ENCODE results near the gene ADGRD1. TPM values are rescaled to one million over a fixed set of nuclear protein-coding genes. Genes with fewer than 3 reads are reported as not detected.
"Not testable (repeated sequence)": the region's sequence is repeated elsewhere in the genome, so short reads cannot be mapped to it uniquely, and the experiment has no call there.

ADGRD1 gene
- total RNA-seq, 1 donor from 2014 or later = 0.26 TPM

DNA sequence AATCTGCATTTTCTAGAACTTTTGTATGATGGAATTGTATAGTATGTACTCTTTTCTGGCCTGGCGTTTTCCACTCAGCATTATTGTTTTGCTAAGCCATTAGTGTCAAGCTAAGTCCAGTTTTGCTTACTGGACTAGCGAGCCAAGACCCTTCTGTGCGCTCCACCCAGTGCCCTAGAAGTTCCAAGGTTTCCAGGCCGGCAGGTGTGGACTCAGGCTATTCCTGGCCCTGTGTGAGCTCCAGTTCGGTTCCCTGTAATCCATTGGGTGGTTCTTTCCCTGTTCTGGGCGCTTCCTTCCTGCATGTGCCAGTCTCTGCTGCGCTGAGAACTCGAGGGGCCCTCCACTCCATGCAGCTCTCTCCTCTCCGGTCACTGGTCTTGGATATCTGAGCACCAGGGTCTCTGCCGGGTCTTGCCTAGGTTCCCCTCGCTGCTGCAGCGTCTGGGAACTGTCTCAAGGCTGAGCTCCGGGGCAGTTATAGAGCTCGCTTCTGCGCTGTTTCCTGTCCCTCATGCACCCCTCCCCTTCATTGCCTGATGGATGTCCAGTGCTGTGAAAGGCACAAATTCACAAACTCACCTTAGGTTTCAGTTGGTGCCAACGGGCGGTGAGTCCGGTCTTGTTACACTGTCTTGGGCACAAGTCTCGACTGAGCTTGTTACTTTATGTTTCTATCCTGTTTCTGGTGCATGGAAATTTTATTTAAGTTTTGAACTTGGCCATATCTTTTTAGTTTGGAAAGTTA lies 100.8 kb downstream of the ADGRD1 start:
- no peak for DNase-seq (ENCODE audit: low read depth in 2 of 2)

DNA sequence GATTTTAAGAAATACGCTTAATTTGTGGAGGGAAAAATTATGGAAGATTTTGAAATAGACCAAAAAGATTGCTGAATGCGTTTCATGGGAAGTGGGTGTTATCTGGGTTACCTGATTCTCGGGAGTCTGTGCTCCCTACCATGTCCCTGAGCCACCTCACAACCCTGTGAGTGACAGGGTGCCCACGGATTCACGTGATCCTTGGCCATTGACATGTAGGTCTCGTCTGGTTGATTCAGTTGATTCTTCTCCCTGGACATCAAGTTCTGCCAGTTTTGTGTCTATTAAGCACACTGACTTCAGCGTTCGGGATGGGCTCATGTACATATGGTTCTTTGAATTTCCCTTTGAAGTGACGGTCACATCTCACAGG lies 101.4 kb downstream of the ADGRD1 start:
- no peak for DNase-seq (ENCODE audit: low read depth in 2 of 2)

DNA sequence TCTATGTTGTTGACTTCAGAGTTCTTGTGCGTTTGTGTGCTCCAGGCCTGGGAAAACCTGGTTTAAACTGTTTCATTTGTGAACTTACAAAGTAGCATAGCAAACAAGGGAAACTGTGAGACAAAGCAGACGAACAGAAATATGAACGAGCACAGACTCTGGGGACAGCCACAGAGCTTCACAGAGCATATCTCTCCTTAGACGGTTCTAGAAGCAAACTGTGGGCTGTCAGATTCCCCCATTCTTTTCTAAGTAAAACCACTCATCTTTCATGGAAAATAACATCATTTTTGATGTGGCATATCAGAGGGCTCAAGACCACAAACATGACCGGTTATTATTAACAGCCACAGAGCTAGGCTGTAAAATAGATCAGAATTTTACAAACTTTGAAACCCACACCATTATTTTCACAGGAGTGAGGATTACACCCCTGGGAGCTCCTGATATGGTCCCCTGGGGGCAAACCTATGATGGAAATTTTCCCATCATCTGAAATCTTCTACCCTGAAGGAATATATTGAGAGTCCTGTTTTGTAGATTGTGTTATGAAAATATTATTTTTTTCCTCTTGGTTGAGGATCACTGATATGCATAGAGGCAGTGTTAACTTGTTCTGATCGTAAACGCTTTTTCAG lies 102.0 kb downstream of the ADGRD1 start:
- no peak for DNase-seq (ENCODE audit: low read depth in 2 of 2)

DNA sequence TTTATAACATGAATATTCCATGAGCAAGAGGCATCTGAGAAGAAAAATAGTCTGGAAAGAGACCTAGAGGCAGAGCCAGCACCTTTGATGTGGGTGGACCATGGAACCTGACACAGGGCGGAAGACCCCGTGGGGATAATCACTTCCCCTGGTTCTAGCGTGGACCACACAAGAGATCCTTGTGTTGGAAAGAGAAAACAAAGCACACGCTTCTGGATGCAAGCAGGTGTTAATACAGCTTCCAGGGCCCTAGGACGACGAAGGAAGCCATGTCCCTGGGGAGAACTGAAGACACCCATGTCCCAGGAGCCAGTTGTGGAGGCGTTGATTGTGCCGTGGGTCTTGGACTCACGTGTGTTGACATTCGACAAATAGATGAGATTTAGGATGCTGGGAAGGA lies 102.9 kb downstream of the ADGRD1 start:
- no peak for DNase-seq (ENCODE audit: low read depth in 2 of 2)

DNA sequence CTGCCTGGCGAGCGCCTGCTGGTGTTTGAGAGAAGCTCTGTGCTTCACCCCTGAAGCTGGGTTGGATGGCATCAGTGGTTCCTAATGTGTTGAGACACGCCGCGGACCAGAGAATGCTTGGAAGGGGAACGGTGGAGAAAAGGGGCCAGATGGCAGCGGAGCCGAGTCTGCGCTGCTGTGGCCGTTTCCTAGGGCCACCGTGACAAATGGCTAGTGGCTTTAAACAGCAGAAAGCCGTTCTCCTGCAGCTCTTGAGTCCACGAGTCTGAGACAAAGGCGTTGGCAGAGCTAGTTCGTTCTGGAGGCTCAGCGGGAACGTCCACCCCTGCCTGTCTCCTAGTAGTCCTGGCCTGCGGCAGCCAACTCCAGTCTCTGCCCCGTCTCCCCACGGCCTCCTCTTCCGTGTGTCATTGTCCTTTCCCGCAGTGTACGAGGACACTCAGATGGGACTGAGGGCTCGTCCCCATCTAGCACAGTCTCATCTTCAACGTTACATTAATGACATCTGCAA lies 103.6 kb downstream of the ADGRD1 start:
- DNase-seq (ENCODE audit: low read depth in 2 of 2) = no peak

DNA sequence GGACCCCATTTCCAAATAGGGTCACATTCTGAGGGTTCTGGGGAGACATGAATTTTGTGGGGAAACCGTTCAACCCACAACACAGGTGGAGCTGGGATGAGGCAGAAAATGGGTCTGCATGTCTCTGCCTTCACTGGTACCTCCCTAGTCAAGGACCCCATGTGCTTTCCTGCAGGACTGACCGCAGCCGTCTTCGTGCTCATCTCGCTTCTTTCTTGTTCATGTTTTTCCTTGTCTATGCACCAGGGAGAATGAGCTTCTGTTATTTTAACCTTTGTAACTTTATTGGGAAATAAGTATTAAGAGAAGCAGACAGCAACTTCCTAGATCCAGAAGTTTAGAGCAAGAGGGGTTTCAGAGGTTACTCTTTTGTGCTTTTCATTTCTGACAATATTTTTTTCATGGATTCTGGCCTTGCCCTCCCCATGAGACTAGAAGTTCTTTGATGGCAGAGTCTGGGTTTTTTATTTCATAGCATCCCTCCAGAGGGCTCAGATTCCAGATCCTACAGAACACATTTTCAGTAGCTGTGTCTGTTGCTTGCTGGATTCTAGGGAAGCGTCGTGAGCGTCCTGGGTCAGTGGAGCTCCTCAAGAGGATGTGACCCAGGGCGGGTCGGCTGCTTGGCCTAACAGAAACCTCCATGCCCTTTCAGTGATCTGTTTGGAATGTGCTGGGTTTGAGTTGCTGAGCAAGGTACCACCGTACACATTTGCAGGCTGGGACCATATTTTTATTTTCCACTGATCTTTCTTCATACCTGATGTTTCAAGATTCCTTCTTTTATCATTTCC lies 104.2 kb downstream of the ADGRD1 start:
- no peak for DNase-seq (ENCODE audit: low read depth in 2 of 2)

DNA sequence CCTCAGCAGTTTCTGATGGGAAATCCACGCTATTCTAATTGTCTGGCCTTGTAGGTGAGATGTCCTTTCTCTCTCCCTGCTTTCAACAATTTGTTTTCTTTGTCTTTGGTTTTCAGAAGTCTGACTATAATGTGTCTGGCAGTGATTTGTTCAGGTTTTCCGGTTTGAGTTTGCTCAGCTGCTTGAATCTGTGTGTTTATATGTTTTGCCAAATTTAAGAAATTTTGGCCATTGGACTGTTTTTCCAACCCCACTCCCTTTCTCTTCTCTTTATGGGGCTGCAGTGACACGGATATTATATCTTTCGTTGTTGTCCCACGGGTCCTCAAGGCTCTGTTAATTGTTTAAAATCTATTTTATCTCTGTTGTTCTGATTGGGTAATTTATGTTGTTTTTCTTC lies 105.0 kb downstream of the ADGRD1 start:
- peak; percentile 30 to 83 for DNase-seq (ENCODE audit: low read depth in 2 of 2)

DNA sequence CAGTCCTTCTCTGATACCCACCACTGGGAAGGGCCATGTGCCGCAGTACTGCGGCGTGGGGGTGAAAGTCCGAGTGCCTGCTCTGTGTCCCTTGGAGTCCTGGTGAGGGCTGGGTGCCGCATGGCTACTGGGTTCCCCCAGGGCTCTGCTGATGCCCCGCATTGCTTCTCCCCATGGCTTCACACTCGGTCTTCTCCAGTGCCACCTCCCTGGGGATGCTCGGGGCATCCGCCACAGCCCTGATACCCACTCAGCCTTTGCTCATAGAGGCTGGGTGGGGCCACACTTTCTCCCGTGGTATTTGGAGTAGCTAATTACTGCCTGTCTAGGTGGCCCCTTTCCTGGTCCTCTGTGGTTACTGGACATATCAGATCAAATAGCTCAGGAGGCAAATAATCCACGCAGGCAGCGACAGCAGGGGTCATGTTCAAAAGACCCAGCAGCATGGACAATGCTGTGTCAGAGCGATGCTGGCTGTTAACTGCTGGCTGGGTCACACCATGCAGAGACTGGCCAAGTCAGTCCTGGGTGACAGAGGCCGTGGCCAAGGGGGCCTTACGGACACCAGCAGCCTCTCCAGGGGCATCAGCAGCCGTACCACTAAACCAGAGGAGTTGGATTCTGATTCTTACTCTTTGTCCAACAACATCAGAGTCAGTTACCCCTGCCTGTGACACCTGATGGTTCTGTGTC lies 106.5 kb downstream of the ADGRD1 start:
- no peak for DNase-seq (ENCODE audit: low read depth in 2 of 2)

DNA sequence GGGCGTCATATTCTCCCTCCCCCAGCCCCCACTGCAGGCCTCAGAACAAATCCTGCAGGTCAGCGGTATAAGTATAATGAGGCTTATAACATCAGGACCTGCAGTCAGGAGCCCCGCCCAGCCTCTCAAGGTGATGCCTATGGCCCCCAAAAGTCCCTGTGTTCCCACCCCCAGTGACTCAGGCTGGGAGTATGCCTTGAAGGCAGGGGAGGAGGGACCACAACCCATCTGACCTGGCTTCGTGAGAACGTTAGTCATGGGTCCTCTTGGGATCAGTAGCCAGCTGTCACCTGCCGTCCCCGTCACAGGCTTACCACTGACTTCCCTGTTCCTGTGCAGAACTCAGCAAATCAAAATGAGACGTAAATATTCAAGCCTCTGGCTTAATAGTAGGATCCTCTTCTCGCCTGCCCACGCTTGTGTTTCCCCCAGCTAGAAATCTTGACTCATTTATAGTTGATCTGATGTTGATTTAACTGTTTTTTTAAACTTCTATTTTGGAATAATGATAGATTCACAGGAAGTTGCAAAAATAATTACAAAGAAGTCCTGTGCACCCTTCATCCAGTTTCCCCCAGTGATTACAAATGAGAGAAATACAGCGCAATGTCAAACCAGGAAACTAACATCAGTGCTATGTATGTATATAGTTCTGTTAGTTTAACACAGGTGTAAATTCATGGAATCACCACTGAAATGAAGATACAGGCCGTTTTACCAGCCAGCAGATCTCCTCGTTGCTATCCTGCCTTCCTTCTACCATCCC lies 107.5 kb downstream of the ADGRD1 start:
- no peak for DNase-seq (ENCODE audit: low read depth in 2 of 2)

DNA sequence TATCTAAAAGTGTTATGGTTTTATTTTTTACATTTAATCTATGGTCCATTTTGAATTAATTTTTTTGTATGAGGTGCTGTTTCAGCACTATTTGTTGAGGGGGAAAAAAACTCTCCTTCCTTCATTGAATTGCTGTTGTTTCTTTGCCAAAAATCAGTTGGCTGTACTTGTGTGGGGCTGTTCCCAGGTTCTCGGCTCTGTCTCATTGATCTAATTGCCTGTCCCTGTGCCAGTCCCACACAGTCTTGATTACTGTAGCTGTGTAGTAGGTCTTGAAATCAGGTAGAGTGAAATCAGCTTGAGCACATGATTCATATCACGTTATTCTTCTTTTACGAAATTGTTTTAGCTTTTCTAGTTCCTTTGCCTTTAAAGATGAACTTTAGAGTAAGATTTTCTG lies 109.7 kb downstream of the ADGRD1 start:
- DNase-seq (ENCODE audit: low read depth in 2 of 2) = no peak

DNA sequence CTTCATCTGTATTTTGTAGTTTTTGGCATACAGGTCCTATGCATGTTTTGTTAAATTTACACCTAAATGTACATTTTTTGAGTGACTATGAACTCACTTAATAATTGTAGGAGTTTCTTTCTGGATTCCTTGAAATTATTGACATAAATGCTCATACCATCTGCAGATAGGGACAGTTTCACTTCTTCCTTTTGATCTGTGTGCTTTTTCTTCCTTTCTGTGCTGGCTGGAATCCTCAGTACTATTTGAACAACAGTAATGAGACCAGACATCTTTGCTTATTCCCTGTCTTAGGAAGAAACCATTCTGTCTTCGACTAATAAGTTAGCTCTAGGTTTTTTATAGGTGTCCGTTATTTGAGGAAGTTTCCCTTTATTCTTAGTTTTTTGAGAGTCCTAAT lies 110.3 kb downstream of the ADGRD1 start:
- DNase-seq (ENCODE audit: low read depth in 2 of 2) = no peak

DNA sequence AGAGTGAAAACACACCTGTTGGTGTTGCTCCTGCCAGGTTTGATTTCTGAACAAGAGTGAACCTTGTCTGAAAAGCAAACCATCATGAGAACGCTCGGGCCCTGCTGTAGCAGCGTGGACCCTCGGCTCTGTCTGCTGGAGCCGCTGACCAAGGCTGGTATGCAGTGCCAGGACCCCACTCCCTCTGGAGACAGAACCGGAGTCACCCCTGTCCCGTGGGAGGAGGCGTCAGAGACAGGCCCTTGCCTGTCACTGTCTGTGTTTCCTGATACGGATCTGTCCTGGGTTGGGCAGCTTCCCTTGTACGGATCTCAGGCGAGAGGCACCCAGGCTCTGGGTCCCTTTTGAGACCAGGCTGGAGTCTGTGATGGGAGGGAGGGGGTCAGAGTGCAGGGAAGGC lies 111.6 kb downstream of the ADGRD1 start:
- DNase-seq (ENCODE audit: low read depth in 2 of 2) = no peak

DNA sequence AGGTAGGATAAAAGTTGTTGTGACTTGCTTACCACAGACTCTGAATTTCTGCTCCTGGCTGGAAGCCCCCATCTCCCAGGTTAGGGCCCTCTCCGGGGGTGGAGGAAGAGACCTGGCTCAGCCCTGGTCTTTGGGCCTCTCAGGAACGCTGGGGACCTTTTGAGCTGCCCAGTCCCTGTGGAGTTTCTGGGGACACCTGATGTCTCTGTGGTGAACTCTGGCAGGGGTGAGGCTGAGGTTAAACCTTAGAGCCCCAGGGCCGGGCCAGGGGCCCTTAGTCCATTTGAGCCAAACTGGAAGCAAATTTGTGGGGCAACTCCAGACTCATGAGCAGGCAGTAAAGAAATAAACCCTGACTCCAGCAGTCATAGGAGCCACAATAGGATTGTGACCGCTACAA lies 112.1 kb downstream of the ADGRD1 start:
- DNase-seq (ENCODE audit: low read depth in 2 of 2) = no peak

DNA sequence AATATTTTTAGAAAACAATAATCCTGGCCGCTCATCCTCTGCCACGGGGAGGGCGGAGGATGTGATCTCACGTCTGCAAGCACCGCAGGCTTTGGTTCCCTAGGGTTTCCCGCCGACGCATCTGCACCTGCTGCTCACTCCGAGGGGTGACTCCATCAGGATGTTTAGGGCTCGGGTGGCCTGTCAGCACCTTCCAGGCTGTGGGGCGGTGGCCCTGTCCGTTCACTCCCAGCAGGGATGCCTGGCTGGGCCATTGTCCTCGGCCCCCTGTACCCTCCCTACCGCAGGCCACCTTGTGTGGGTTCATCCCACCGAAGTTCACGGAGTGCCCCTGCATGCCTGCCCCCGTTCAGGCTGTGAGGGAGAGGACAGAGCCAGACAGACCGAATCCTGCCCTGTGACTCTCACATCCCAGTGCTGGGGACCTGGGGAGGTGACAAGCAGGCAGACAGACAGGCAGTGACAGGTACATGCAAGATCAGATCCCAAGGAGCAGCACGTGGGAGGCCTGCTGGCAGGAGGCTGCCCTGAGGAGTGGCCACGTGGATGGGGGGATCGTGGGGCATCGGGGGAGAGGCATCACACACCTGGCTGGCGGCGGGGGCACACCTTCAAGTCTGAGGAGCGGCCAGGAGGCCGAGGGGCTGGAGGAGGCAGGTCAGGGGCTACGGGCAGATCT lies 112.6 kb downstream of the ADGRD1 start:
- no peak for DNase-seq (ENCODE audit: low read depth in 2 of 2)

DNA sequence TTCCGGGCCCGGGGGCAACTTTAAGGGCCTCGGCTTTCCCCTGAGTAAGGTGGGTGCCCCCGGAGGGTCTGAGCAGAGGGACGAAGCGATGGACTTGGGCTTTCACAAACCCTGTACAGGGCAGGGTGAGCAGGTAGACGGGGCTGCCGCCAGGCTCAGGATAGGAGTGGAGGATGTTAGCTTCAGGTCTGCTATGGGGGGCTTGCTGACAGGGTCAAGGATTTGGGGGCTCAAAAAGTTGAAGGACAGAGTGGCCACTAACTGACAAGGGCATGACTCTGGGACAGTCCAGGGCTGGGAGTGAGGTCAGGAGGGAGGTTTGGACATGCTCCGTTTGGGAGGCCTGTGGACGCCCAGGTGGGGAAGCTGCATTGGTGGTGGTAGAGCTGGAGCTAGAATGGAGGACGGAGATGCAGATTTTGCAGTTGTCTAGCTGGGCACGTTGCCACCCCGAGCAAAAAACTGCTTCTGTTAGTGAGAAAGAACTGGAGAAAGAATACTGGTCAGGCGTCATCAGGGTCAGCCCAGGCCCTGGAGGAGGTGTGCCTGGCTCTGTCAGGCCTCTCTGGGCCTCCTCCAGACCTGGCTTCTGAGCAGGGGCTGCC lies 113.3 kb downstream of the ADGRD1 start:
- DNase-seq (ENCODE audit: low read depth in 2 of 2) = no peak

DNA sequence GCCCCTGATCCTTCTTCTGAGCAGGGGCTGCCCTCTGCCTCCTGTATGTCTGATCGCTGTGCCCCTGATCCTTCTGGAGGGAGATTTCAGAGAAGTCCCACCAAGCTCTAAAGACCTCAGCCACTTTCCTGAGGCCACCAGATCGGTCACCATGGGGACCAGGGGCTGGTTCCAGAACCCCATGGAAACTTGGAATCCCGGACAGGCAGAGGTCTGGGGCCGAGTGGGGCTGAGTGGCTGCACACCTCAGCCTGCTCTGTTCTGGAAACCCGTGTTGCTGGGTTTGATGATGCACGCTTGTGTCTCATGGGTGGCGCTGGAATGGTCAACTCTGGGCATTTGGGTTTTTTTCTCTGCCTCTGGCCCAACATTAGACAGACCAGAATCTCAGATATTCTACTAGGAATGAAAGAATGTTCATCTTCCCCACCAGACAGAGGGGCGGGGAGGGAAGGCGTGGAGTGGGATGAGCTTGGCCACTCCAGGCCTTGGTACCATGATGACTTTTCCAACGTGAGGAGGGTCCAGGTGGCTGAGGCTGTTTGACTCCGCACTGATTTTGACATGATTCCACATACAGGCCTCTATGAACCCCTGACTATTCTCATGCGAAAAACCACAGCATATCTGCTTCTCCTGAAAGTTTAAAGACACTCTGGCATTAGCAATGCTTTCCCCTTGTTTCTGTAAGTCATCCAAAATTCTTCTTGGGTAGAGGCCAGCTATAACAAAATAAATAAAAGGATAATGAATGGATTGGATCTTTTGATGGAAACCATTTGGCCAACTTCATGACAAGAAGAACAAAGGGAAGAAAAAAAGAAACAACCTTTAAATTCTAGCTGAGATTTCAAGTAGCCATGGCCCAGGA lies 114.5 kb downstream of the ADGRD1 start:
- DNase-seq (ENCODE audit: low read depth in 2 of 2) = no peak

DNA sequence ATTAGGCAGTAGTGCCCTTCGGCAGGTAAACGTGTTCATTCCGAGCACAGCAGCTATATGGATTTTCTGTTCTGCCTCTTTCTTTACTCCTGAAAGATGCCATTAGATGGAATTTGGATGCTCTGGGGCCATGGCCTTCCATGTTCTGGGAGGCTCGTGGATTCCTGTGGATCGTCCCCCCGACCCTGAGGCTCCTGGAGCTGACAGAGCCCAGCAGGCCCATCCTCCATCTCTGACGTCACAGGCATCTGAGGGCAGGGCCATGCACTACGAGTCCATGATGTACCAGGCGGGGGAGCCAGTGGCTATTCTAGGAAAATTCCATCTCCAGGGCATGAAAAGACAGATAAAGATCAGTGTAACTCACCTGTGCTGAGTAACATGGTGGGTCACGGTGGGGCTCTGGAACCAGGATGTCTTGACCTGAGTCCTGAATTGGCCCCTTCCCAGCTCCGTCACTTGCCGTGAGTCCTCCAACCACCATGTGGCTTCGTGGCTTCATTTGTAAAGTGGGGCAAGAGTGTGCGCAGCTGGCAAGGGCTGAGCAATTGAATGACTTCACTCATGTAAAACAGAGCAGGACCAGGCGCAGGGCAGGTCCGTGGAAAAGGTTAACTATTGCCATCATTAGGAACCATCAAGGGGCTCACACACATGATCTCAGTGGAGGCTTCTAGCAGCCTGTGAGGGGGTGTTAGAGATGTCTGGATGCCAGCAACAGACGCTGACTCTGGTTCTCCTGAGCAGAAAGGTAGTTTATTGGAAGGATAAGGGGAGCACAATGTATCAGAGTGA lies 115.4 kb downstream of the ADGRD1 start:
- not testable (repeated sequence) for DNase-seq (ENCODE audit: low read depth in 2 of 2)

DNA sequence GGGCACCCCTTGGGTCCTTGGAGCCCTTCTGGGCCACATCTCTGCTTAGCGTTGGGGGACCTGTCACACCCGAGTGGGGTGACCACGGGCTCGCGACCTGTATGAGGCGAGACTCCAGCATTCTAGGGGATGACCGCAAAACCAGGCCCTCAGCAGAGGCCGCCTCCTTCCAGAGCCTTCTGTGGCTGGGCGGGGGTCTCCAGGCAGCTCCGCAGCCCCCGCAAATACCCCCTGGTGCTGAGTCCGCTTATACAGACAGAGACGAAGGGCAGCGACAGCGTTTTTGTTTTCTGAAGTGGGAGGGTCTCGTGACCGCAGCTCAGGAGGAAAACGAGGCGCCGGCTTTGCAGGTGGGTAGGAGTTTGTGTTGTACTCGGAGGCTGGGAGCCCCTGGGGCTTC lies 116.4 kb downstream of the ADGRD1 start:
- DNase-seq (ENCODE audit: low read depth in 2 of 2) = not testable (repeated sequence)
